ENCODE measurements around the gene CEP85. TPM values are rescaled to one million over a fixed set of nuclear protein-coding genes. Genes with fewer than 3 reads are reported as not detected.

The CEP85 gene
- total and polyA plus RNA-seq, 2 donors, result 9.7 to 18.7 TPM

DNA sequence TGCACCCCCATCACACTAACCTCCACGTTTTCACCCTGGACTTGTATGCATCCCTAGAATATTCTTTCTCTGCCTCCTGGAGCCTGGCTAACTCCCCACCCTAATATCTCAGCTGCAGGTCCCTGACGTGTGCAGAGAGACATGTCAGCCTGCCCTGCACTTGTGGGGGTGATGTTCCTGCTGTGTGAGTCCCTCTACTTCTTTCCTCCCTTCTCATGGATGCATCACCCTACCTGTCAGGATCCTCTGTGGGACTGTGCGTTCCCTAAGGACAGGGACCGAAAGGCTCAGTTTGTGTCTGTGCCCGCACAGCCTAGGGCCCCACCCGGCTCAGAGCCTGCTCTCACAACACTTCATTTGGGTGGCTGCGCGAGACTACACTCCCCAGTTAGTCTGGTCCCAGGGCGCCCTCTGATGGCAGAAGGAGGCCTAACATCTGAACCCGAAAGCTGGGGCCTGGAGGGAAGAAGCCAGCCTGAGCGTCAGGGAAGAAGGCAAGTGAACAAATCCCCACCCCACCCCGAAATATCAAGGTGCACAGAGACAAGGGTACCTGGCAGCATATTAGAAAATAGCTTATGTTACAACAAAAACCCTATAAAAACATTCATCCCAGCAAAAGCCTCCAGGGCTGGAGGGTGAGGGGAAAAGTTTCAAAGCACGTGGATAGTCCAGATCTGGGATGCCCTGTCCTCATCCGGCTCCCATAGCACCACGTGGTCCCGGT lies 87.5 kb downstream of the CEP85 start:
- DNase-seq (ENCODE audit: low read depth in 6 of 9, low spot score in 9 of 9), result peak; percentile 76 to 95 (median 87)
- Histone ChIP-seq H3K4me1 (ENCODE audit: control insufficient read depth in 2 of 2, insufficient read depth in 2 of 2, low read length in 2 of 2) (peaks cover 26 to 60% of the 10 kb centered on the region in 2 donors), H3K4me3 (ENCODE audit: low read length in 2 of 2) (peak overlapping the region; percentile 57 to 63), H3K27me3 (ENCODE audit: control insufficient read depth in 2 of 2, insufficient read depth in 1 of 2, low read length in 1 of 2) (no peaks in the 10 kb centered on the region), H3K27ac (ENCODE audit: low read depth in 1 of 2, low read length in 1 of 2) (peak overlapping the region; percentile 64 to 78), H3K36me3 (ENCODE audit: control insufficient read depth in 2 of 2, insufficient read depth in 2 of 2, low read length in 1 of 2) (peaks cover 35 to 39% of the 10 kb centered on the region in 2 donors), H3K9me3 (ENCODE audit: control insufficient read depth in 2 of 2, insufficient read depth in 1 of 2, low read length in 1 of 2) (no peaks in the 10 kb centered on the region)
- WGBS, result 27% methylated on average over 16 of the region's 16 CpGs

DNA sequence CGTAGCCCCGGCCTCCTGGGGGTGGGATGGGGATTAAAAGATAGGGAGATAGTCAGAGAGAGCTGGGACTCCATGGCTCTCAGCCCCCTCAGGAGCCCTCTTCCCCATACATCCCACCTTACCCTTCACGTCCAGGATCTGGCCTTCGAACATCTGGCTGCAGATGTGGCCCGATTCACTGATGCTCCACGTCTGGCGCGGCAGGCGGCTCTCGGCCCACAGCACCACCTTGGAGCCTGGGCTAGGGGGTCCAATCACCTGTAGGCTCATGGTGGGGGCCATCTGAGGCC lies 88.0 kb downstream of the CEP85 start:
- peaks cover 21 to 55% of the 10 kb centered on the region in 2 donors for H3K4me1 ChIP-seq (ENCODE audit: control insufficient read depth in 2 of 2, insufficient read depth in 2 of 2, low read length in 2 of 2)
- H3K4me3 ChIP-seq (ENCODE audit: low read length in 2 of 2), result peak overlapping the region in 1 of 2 donors; percentile 16
- peaks cover 35 to 39% of the 10 kb centered on the region in 2 donors for H3K36me3 ChIP-seq (ENCODE audit: control insufficient read depth in 2 of 2, insufficient read depth in 2 of 2, low read length in 1 of 2)
- no peak for DNase-seq (ENCODE audit: low read depth in 6 of 9, low spot score in 9 of 9)
- WGBS, result 92% methylated on average over 10 of the region's 10 CpGs
- H3K9me3 ChIP-seq (ENCODE audit: control insufficient read depth in 2 of 2, insufficient read depth in 1 of 2, low read length in 1 of 2), result no peaks in the 10 kb centered on the region
- H3K27me3 ChIP-seq (ENCODE audit: control insufficient read depth in 2 of 2, insufficient read depth in 1 of 2, low read length in 1 of 2), result no peaks in the 10 kb centered on the region
- no peak overlapping the region for H3K27ac ChIP-seq (ENCODE audit: low read depth in 1 of 2, low read length in 1 of 2)

DNA sequence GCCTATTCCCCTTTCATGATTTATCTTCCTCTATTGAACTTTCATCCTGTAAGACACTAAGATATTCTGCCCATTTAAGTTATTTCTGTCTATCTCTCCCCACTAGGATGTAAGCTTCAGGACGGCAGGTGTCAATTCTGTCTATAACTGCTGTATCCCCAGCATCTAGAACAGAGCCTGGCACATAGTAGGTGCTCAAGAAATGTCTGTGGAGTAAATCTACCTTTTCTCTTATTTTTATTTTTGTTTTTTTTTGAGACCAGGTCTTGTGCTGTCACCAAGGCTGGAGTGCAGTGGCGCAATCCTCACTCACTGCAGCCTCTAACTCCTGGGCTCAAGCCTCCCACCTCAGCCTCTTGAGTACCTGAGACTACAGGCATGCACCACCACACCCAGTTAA lies 89.4 kb downstream of the CEP85 start:
- DNase-seq (ENCODE audit: low read depth in 6 of 9, low spot score in 9 of 9), result no peak
- no peaks in the 10 kb centered on the region for H3K27me3 ChIP-seq (ENCODE audit: control insufficient read depth in 2 of 2, insufficient read depth in 1 of 2, low read length in 1 of 2)

DNA sequence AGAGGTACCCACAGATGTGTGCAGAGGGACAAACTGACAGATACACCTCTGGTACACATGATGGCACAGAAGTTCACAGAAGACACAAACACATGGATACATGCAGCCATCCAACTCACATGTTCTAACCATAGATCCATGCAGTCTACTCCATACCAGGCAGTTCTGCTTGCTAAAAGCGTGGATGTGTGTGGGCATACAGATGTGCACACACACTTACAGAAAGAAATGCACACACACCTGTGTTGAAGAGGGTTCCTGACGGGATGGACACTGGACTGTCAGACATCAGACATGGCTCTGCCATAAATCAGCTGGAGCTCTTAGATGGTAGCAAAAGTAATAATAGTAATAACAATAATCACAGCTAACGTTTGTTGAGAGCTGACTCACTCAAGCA lies 90.5 kb downstream of the CEP85 start:
- peaks cover 35 to 39% of the 10 kb centered on the region in 2 donors for H3K36me3 ChIP-seq (ENCODE audit: control insufficient read depth in 2 of 2, insufficient read depth in 2 of 2, low read length in 1 of 2)
- 97% methylated on average over 3 of the region's 3 CpGs for WGBS
- no peak for DNase-seq (ENCODE audit: low read depth in 6 of 9, low spot score in 9 of 9)

More for the DNA sequence above, 89.4 kb downstream of the CEP85 start:
- Histone ChIP-seq H3K36me3 (ENCODE audit: control insufficient read depth in 2 of 2, insufficient read depth in 2 of 2, low read length in 1 of 2) (peaks cover 35 to 39% of the 10 kb centered on the region in 2 donors), H3K4me1 (ENCODE audit: control insufficient read depth in 2 of 2, insufficient read depth in 2 of 2, low read length in 2 of 2) (peaks cover 14 to 50% of the 10 kb centered on the region in 2 donors), H3K4me3 (ENCODE audit: low read length in 2 of 2) (no peak overlapping the region), H3K9me3 (ENCODE audit: control insufficient read depth in 2 of 2, insufficient read depth in 1 of 2, low read length in 1 of 2) (no peaks in the 10 kb centered on the region), H3K27ac (ENCODE audit: low read depth in 1 of 2, low read length in 1 of 2) (no peak overlapping the region)
- WGBS, result 95% methylated on average over 2 of the region's 2 CpGs

DNA sequence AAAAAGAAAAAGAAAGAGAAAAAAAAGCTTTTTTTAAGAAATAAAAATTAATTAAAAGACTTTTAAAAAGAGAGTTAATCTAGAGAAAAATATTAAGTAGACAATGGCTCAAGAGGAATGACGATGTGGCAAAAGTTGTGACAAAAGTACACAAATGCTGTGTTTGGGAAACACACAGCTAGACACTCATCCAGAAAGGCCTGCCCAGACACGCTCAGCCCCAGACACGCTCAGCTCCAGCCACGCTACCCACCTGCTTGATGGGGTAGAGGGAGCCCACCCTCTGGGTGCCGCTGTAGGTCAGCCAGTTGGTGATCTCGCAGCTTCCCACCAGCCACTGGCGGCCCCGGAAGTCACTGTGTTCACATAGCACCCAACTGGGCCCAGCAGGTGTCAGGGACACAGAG lies 94.0 kb downstream of the CEP85 start:
- 87% methylated on average over 8 of the region's 8 CpGs for WGBS
- peak in 1 of 9 donors; percentile 33 for DNase-seq (ENCODE audit: low read depth in 6 of 9, low spot score in 9 of 9)
- Histone ChIP-seq H3K27me3 (ENCODE audit: control insufficient read depth in 2 of 2, insufficient read depth in 1 of 2, low read length in 1 of 2) (peaks cover 3 to 7% of the 10 kb centered on the region in 2 donors), H3K4me1 (ENCODE audit: control insufficient read depth in 2 of 2, insufficient read depth in 2 of 2, low read length in 2 of 2) (peaks cover 0 to 11% of the 10 kb centered on the region in 2 donors), H3K4me3 (ENCODE audit: low read length in 2 of 2) (no peak overlapping the region), H3K9me3 (ENCODE audit: control insufficient read depth in 2 of 2, insufficient read depth in 1 of 2, low read length in 1 of 2) (no peaks in the 10 kb centered on the region), H3K27ac (ENCODE audit: low read depth in 1 of 2, low read length in 1 of 2) (no peak overlapping the region), H3K36me3 (ENCODE audit: control insufficient read depth in 2 of 2, insufficient read depth in 2 of 2, low read length in 1 of 2) (peaks cover 10 to 11% of the 10 kb centered on the region in 2 donors)

More for the DNA sequence above, 90.5 kb downstream of the CEP85 start:
- peaks cover 14 to 44% of the 10 kb centered on the region in 2 donors for H3K4me1 ChIP-seq (ENCODE audit: control insufficient read depth in 2 of 2, insufficient read depth in 2 of 2, low read length in 2 of 2)
- no peaks in the 10 kb centered on the region for H3K9me3 ChIP-seq (ENCODE audit: control insufficient read depth in 2 of 2, insufficient read depth in 1 of 2, low read length in 1 of 2)
- H3K4me3 ChIP-seq (ENCODE audit: low read length in 2 of 2), result no peak overlapping the region
- H3K27ac ChIP-seq (ENCODE audit: low read depth in 1 of 2, low read length in 1 of 2), result no peak overlapping the region
- no peaks in the 10 kb centered on the region for H3K27me3 ChIP-seq (ENCODE audit: control insufficient read depth in 2 of 2, insufficient read depth in 1 of 2, low read length in 1 of 2)

Other genes starting within 250 kb of the CEP85 start
- gene PAFAH2, start 236.1 kb upstream of the CEP85 start, total RNA-seq, result 73.1 TPM
- 28.2 TPM for gene PAFAH2, start 236.1 kb upstream of the CEP85 start, polyA plus RNA-seq
- gene EXTL1, start 212.4 kb upstream of the CEP85 start, total RNA-seq, result 0.09 TPM
- gene EXTL1, start 212.4 kb upstream of the CEP85 start, polyA plus RNA-seq, result 0.14 TPM
- gene SLC30A2, start 188.1 kb upstream of the CEP85 start, total RNA-seq, result 0.05 TPM
- 0.41 TPM for gene SLC30A2, start 188.1 kb upstream of the CEP85 start, polyA plus RNA-seq
- 0.09 TPM for gene TRIM63, start 166.6 kb upstream of the CEP85 start, total RNA-seq
- 1.0 TPM for gene TRIM63, start 166.6 kb upstream of the CEP85 start, polyA plus RNA-seq
- 11.9 TPM for gene PDIK1L, start 122.4 kb upstream of the CEP85 start, total RNA-seq
- 6.1 TPM for gene PDIK1L, start 122.4 kb upstream of the CEP85 start, polyA plus RNA-seq
- gene FAM110D, start 75.1 kb upstream of the CEP85 start, total RNA-seq, result 0.38 TPM
- gene FAM110D, start 75.1 kb upstream of the CEP85 start, polyA plus RNA-seq, result 2.4 TPM
- gene C1orf232, start 65.2 kb upstream of the CEP85 start, total RNA-seq, result not detected
- gene C1orf232, start 65.2 kb upstream of the CEP85 start, polyA plus RNA-seq, result not detected
- 17.4 TPM for gene ZNF593, start 64.3 kb upstream of the CEP85 start, total RNA-seq
- gene ZNF593, start 64.3 kb upstream of the CEP85 start, polyA plus RNA-seq, result 79.0 TPM
- gene ZNF593OS, start 62.4 kb upstream of the CEP85 start, total RNA-seq, result not detected
- gene ZNF593OS, start 62.4 kb upstream of the CEP85 start, polyA plus RNA-seq, result 0.87 TPM
- 1.1 TPM for gene CNKSR1, start 56.7 kb upstream of the CEP85 start, total RNA-seq
- gene CNKSR1, start 56.7 kb upstream of the CEP85 start, polyA plus RNA-seq, result 9.5 TPM
- not detected for gene CATSPER4, start 43.6 kb upstream of the CEP85 start, total RNA-seq
- gene CATSPER4, start 43.6 kb upstream of the CEP85 start, polyA plus RNA-seq, result 0.07 TPM
- gene SH3BGRL3, start 45.9 kb downstream of the CEP85 start, total RNA-seq, result 43.3 TPM
- 261 TPM for gene SH3BGRL3, start 45.9 kb downstream of the CEP85 start, polyA plus RNA-seq
- 12.7 TPM for gene UBXN11, start 72.4 kb downstream of the CEP85 start, total RNA-seq
- gene UBXN11, start 72.4 kb downstream of the CEP85 start, polyA plus RNA-seq, result 42.7 TPM
- gene CD52, start 83.8 kb downstream of the CEP85 start, total RNA-seq, result 1,020 TPM
- gene CD52, start 83.8 kb downstream of the CEP85 start, polyA plus RNA-seq, result 1,113 TPM
- 0.76 TPM for gene CRYBG2, start 119.9 kb downstream of the CEP85 start, total RNA-seq
- gene CRYBG2, start 119.9 kb downstream of the CEP85 start, polyA plus RNA-seq, result 7.3 TPM
- gene ZNF683, start 138.6 kb downstream of the CEP85 start, total RNA-seq, result 0.57 TPM
- gene ZNF683, start 138.6 kb downstream of the CEP85 start, polyA plus RNA-seq, result 2.1 TPM
- under 0.01 TPM for gene LIN28A, start 176.6 kb downstream of the CEP85 start, total RNA-seq
- gene LIN28A, start 176.6 kb downstream of the CEP85 start, polyA plus RNA-seq, result 0.05 TPM
- 20.3 TPM for gene DHDDS, start 198.1 kb downstream of the CEP85 start, total RNA-seq
- gene DHDDS, start 198.1 kb downstream of the CEP85 start, polyA plus RNA-seq, result 18.4 TPM
- 1,167 TPM for gene HMGN2, start 238.2 kb downstream of the CEP85 start, total RNA-seq
- gene HMGN2, start 238.2 kb downstream of the CEP85 start, polyA plus RNA-seq, result 1,143 TPM

Data from thymus (tissue), 11 donors.